Trophoblast cell (in vitro differentiated cells and primary cell): ENCODE results near the gene GALNT16.

ENCODE experiments used
- DNase-seq, 2 donors: peaks; one replicate each; pipeline ENCODE4 v3.0.0-alpha.2; 2016
- H2AFZ ChIP-seq: 2 replicates; pipeline ENCODE4 v1.6.1; 2013; ENCODE audit warnings: low read length, moderate library complexity, mild to moderate bottlenecking; ENCODE audit not compliant: insufficient read depth, poor library complexity
- H2AK5ac ChIP-seq: 2 replicates; pipeline ENCODE4 v1.6.1; 2013; ENCODE audit warnings: mild to moderate bottlenecking, low read length
- H2BK120ac ChIP-seq: 2 replicates; pipeline ENCODE4 v1.6.1; 2013; ENCODE audit warnings: low read length, mild to moderate bottlenecking, moderate library complexity; ENCODE audit not compliant: insufficient read depth, poor library complexity
- H2BK12ac ChIP-seq: 2 replicates; pipeline ENCODE4 v1.6.1; 2013; ENCODE audit warnings: mild to moderate bottlenecking, low read length, moderate library complexity
- H2BK5ac ChIP-seq: 2 replicates; pipeline ENCODE4 v1.6.1; 2013; ENCODE audit warnings: low read length, low read depth, moderate library complexity, mild to moderate bottlenecking; ENCODE audit not compliant: poor library complexity
- H3K14ac ChIP-seq: 2 replicates; pipeline ENCODE4 v1.6.1; 2013; ENCODE audit warnings: mild to moderate bottlenecking, low read length
- H3K18ac ChIP-seq: 2 replicates; pipeline ENCODE4 v1.6.1; 2013; ENCODE audit warnings: mild to moderate bottlenecking, low read length
- H3K23ac ChIP-seq: 2 replicates; pipeline ENCODE4 v1.6.1; 2013; ENCODE audit warnings: low read length
- H3K27ac ChIP-seq: 2 replicates; pipeline ENCODE4 v1.5.1; 2013; ENCODE audit warnings: low read depth, mild to moderate bottlenecking, inconsistent platforms, low read length, moderate library complexity
- H3K27me3 ChIP-seq: 2 replicates; pipeline ENCODE4 v1.6.1; 2013; ENCODE audit warnings: inconsistent platforms, mild to moderate bottlenecking, low read length, moderate library complexity; ENCODE audit not compliant: insufficient read depth
- H3K36me3 ChIP-seq, 2 experiments: 1 replicate in 1 of 2; 2 replicates in 1 of 2; pipeline ENCODE4 v1.6.1; 2013; ENCODE audit warnings: low read length in 2 of 2, mild to moderate bottlenecking in 2 of 2, moderate library complexity in 1 of 2; ENCODE audit not compliant: insufficient read depth in 2 of 2, control insufficient read depth in 1 of 2
- H3K4ac ChIP-seq: 2 replicates; pipeline ENCODE4 v1.6.1; 2013; ENCODE audit warnings: low read depth, mild to moderate bottlenecking, low read length, moderate library complexity
- H3K4me1 ChIP-seq, 2 experiments: 1 replicate in 1 of 2; 2 replicates in 1 of 2; pipeline ENCODE4 v1.6.1; 2013; ENCODE audit warnings: low read length in 2 of 2, mild to moderate bottlenecking in 2 of 2, moderate library complexity in 1 of 2; ENCODE audit not compliant: insufficient read depth in 2 of 2, control insufficient read depth in 1 of 2
- H3K4me2 ChIP-seq: 2 replicates; pipeline ENCODE4 v1.6.1; 2013; ENCODE audit warnings: inconsistent platforms, mild to moderate bottlenecking, low read length, moderate library complexity
- H3K4me3 ChIP-seq: 2 replicates; pipeline ENCODE4 v1.5.1; 2013; ENCODE audit warnings: mild to moderate bottlenecking, low read depth, low read length, inconsistent platforms
- H3K79me1 ChIP-seq: one replicate; pipeline ENCODE4 v1.6.1; 2013; ENCODE audit warnings: low read length
- H3K79me2 ChIP-seq: 2 replicates; pipeline ENCODE4 v1.6.1; 2013; ENCODE audit warnings: low read length, mild to moderate bottlenecking; ENCODE audit not compliant: control insufficient read depth, insufficient read depth, poor library complexity
- H3K9ac ChIP-seq: 2 replicates; pipeline ENCODE4 v1.6.1; 2013; ENCODE audit warnings: mild to moderate bottlenecking, low read length
- H3K9me3 ChIP-seq: 2 replicates; pipeline ENCODE4 v1.6.1; 2013; ENCODE audit warnings: low read depth, mild to moderate bottlenecking, control low read depth, inconsistent platforms, low read length; ENCODE audit not compliant: insufficient read depth
- H4K12ac ChIP-seq: 2 replicates; pipeline ENCODE4 v1.6.1; 2013; ENCODE audit warnings: low read depth, mild to moderate bottlenecking, low read length, moderate library complexity
- H4K8ac ChIP-seq: 2 replicates; pipeline ENCODE4 v1.6.1; 2013; ENCODE audit warnings: low read depth, mild to moderate bottlenecking, low read length, moderate library complexity
- H4K91ac ChIP-seq: one replicate; pipeline ENCODE4 v1.6.1; 2013; ENCODE audit warnings: low read depth, mild to moderate bottlenecking, low read length, moderate library complexity
- WGBS: extraction: QIAGEN DNeasy Blood & Tissue Kit; methylation state at CpG from one replicate; pipeline ENCODE4 v1.1.7; 2013; ENCODE audit warnings: missing lambda C conversion rate; ENCODE audit not compliant: insufficient read length, insufficient coverage; ENCODE audit errors: extremely low coverage; 5-methylcytosine and 5-hydroxymethylcytosine counted together

The GALNT16 gene

GRCh38 chr14:69266572-69267345, 6.8 kb downstream of the GALNT16 start:
- no peaks in the 10 kb centered on the region for H3K36me3 ChIP-seq
- no peak overlapping the region for H2BK12ac ChIP-seq
- no peak overlapping the region for H2BK120ac ChIP-seq
- H2BK5ac ChIP-seq: no peak overlapping the region
- H3K18ac ChIP-seq: no peak overlapping the region
- no peak overlapping the region for H2AK5ac ChIP-seq
- no peak overlapping the region for H4K12ac ChIP-seq
- no peak overlapping the region for H2AFZ ChIP-seq
- no peak for DNase-seq
- no peak overlapping the region for H3K9ac ChIP-seq
- H3K4me3 ChIP-seq: no peak overlapping the region
- no peaks in the 10 kb centered on the region for H3K9me3 ChIP-seq
- no peak overlapping the region for H3K23ac ChIP-seq
- no peaks in the 10 kb centered on the region for H3K79me1 ChIP-seq
- no CpG with 5 or more reads among the region's 8 CpGs for WGBS
- no peak overlapping the region for H3K4ac ChIP-seq
- no peaks in the 10 kb centered on the region for H3K79me2 ChIP-seq
- H4K8ac ChIP-seq: no peak overlapping the region
- no peak overlapping the region for H3K27ac ChIP-seq
- no peak overlapping the region for H3K14ac ChIP-seq
- peaks cover 8% of the 10 kb centered on the region for H3K27me3 ChIP-seq
- H3K4me1 ChIP-seq: no peaks in the 10 kb centered on the region
- H3K4me2 ChIP-seq: no peak overlapping the region
- no peak overlapping the region for H4K91ac ChIP-seq

- no peak overlapping the region for H4K91ac ChIP-seq
- no peak overlapping the region for H3K9ac ChIP-seq
- no peak for DNase-seq
- H2BK5ac ChIP-seq: no peak overlapping the region
- no peaks in the 10 kb centered on the region for H3K79me2 ChIP-seq
- H3K4me3 ChIP-seq: no peak overlapping the region
- no peak overlapping the region for H3K14ac ChIP-seq
- no peaks in the 10 kb centered on the region for H3K36me3 ChIP-seq
- no peak overlapping the region for H4K12ac ChIP-seq
- H3K27ac ChIP-seq: no peak overlapping the region
- no peak overlapping the region for H3K18ac ChIP-seq
- no peak overlapping the region for H3K4me2 ChIP-seq
- peaks cover 4% of the 10 kb centered on the region for H3K27me3 ChIP-seq
- no peaks in the 10 kb centered on the region for H3K4me1 ChIP-seq
- H2AK5ac ChIP-seq: no peak overlapping the region
- no peak overlapping the region for H4K8ac ChIP-seq
- no peak overlapping the region for H2AFZ ChIP-seq
- no peak overlapping the region for H2BK12ac ChIP-seq
- H3K4ac ChIP-seq: no peak overlapping the region
- H3K23ac ChIP-seq: no peak overlapping the region
- H3K9me3 ChIP-seq: no peaks in the 10 kb centered on the region
- WGBS: no CpG with 5 or more reads among the region's 4 CpGs
- H3K79me1 ChIP-seq: no peaks in the 10 kb centered on the region
- H2BK120ac ChIP-seq: no peak overlapping the region
These were observed 7.5 kb downstream of the GALNT16 start for GRCh38 chr14:69267492-69267891.

DNA sequence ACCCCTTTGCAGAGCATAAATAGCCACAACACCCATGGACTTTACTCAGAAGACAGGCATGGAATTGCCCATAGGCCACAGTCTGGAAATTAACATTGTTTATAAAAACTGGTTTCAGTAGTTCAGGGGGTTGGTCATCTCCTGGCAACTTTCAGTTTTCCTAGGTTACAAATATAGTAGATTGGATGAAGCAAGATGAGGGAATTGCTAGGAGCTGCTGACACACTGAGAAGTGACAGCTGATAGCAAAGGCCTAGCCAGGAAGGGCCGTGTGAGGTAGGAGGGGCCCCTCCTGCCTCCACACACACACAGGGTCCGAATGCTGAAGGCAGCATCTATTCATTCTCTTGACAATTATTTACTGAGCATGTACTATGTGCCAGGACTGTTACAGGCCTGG, 8.3 kb downstream of the GALNT16 start:
- H3K9ac ChIP-seq: no peak overlapping the region
- no peak overlapping the region for H2AFZ ChIP-seq
- no peak for DNase-seq
- no peak overlapping the region for H4K12ac ChIP-seq
- H3K9me3 ChIP-seq: no peaks in the 10 kb centered on the region
- H3K27me3 ChIP-seq: peaks cover 2% of the 10 kb centered on the region
- H4K91ac ChIP-seq: no peak overlapping the region
- H3K4me3 ChIP-seq: no peak overlapping the region
- H3K4me2 ChIP-seq: no peak overlapping the region
- no peak overlapping the region for H2BK120ac ChIP-seq
- H2BK5ac ChIP-seq: no peak overlapping the region
- H3K79me1 ChIP-seq: no peaks in the 10 kb centered on the region
- H4K8ac ChIP-seq: no peak overlapping the region
- no peak overlapping the region for H3K4ac ChIP-seq
- no peaks in the 10 kb centered on the region for H3K4me1 ChIP-seq
- no peak overlapping the region for H3K18ac ChIP-seq
- no peak overlapping the region for H2BK12ac ChIP-seq
- no peak overlapping the region for H3K14ac ChIP-seq
- H3K27ac ChIP-seq: no peak overlapping the region
- no peak overlapping the region for H3K23ac ChIP-seq
- H3K36me3 ChIP-seq: no peaks in the 10 kb centered on the region
- H2AK5ac ChIP-seq: no peak overlapping the region
- H3K79me2 ChIP-seq: no peaks in the 10 kb centered on the region
- no CpG with 5 or more reads among the region's 2 CpGs for WGBS

- no peak overlapping the region for H2AK5ac ChIP-seq
- WGBS: no CpG with 5 or more reads among the region's 4 CpGs
- H4K8ac ChIP-seq: no peak overlapping the region
These were observed 8.8 kb downstream of the GALNT16 start for GRCh38 chr14:69268763-69269162.

More at GRCh38 chr14:69268763-69269162, 8.8 kb downstream of the GALNT16 start:
- no peaks in the 10 kb centered on the region for H3K27me3 ChIP-seq
- no peaks in the 10 kb centered on the region for H3K79me1 ChIP-seq
- H2BK5ac ChIP-seq: no peak overlapping the region
- H3K4ac ChIP-seq: no peak overlapping the region
- H3K4me3 ChIP-seq: no peak overlapping the region
- H3K79me2 ChIP-seq: no peaks in the 10 kb centered on the region
- H3K36me3 ChIP-seq: no peaks in the 10 kb centered on the region
- H3K4me2 ChIP-seq: no peak overlapping the region
- H3K9me3 ChIP-seq: no peaks in the 10 kb centered on the region
- no peak overlapping the region for H3K23ac ChIP-seq
- no peak overlapping the region for H2BK120ac ChIP-seq
- H4K12ac ChIP-seq: no peak overlapping the region
- H3K18ac ChIP-seq: no peak overlapping the region
- no peak for DNase-seq
- H2AFZ ChIP-seq: no peak overlapping the region
- H3K27ac ChIP-seq: no peak overlapping the region
- H4K91ac ChIP-seq: no peak overlapping the region
- no peak overlapping the region for H2BK12ac ChIP-seq
- H3K9ac ChIP-seq: no peak overlapping the region
- H3K14ac ChIP-seq: no peak overlapping the region
- no peaks in the 10 kb centered on the region for H3K4me1 ChIP-seq
